Measurements from ENCODE around the gene TRIM28. TPM values are rescaled to one million over a fixed set of nuclear protein-coding genes. Genes with fewer than 3 reads are reported as not detected.

The TRIM28 gene
- total and polyA plus RNA-seq, 9 of the 15 experiments (the other 6 are each of a cell fraction or from before 2014, with no cell fraction given) = 12.1 to 797 (median 490) TPM

- TF ChIP-seq ZBTB40 (IDR thresholded peaks at IDR 0.05) = no peak
- TF ChIP-seq ZBTB40 (CRISPR knock-in tag; IDR thresholded peaks at IDR 0.05) = no peak
- TF ChIP-seq ZNF766 (CRISPR knock-in tag; conservative IDR thresholded peaks at IDR 0.05) = 0 out of 2 replicates have a peak, but pooled peaks have one; percentile 27
- TF ChIP-seq BCL6 (CRISPR knock-in tag; IDR thresholded peaks at IDR 0.05) = 0 out of 2 replicates have a peak, but pooled peaks have one; percentile 6
- peak; percentile 92 for TF ChIP-seq NFIC (IDR thresholded peaks at IDR 0.05)
- peak; percentile 37; the same call in 1 of the 2 replicates for TF ChIP-seq SUPT5H (IDR thresholded peaks at IDR 0.05)
- 0 out of 2 replicates have a peak, but pooled peaks have one; percentile 16 for TF ChIP-seq OTX1 (CRISPR knock-in tag; IDR thresholded peaks at IDR 0.05)
- TF ChIP-seq ZNF583 (CRISPR knock-in tag; IDR thresholded peaks at IDR 0.05) = 0 out of 2 replicates have a peak, but pooled peaks have one; percentile 68
- no peak for TF ChIP-seq MIER1 (IDR thresholded peaks at IDR 0.05; ENCODE audit: low read depth)
- TF ChIP-seq WHSC1 (IDR thresholded peaks at IDR 0.05; ENCODE audit: low read length) = no peak
- TF ChIP-seq RFX7 (CRISPR knock-in tag; IDR thresholded peaks at IDR 0.05) = no peak
- 0 out of 2 replicates have a peak, but pooled peaks have one; percentile 31 for TF ChIP-seq IFI16 (CRISPR knock-in tag; IDR thresholded peaks at IDR 0.05)
- TF ChIP-seq NFIX (CRISPR knock-in tag; IDR thresholded peaks at IDR 0.05; ENCODE audit: low read depth) = peak; percentile 39; the same call in 1 of the 2 replicates
- 0 out of 2 replicates have a peak, but pooled peaks have one; percentile 10 for TF ChIP-seq ZNF57 (CRISPR knock-in tag; IDR thresholded peaks at IDR 0.05)
These were observed 28.4 kb downstream of the TRIM28 start (continued) for GRCh38 chr19:58572026-58572817.

Data from K562 (cell line).